ENCODE results near the gene KRTAP10-2.
"Not testable (repeated sequence)": the region's sequence is repeated elsewhere in the genome, so short reads cannot be mapped to it uniquely, and the experiment has no call there.

Gene KRTAP10-2

GRCh38 chr21:44564886-44565598, 13.7 kb upstream of the KRTAP10-2 start:
- FAIRE-seq: no peak

- FAIRE-seq: no peak
Measured at GRCh38 chr21:44564099-44564498, 12.8 kb upstream of the KRTAP10-2 start.

GRCh38 chr21:44558695-44559094, 7.4 kb upstream of the KRTAP10-2 start, which contains the start of gene KRTAP10-3:
Gene KRTAP10-3 (minus strand): TSS chr21:44558795. CDS start chr21:44558715, 80 bp downstream.
- no peak for FAIRE-seq

GRCh38 chr21:44558329-44558675, 7.0 kb upstream of the KRTAP10-2 start:
- FAIRE-seq: not testable (repeated sequence)

- no peak for FAIRE-seq
Measured at GRCh38 chr21:44557491-44558328, 6.4 kb upstream of the KRTAP10-2 start.

GRCh38 chr21:44556879-44557278, 5.6 kb upstream of the KRTAP10-2 start:
- no peak for FAIRE-seq

- no peak for FAIRE-seq
Measured at GRCh38 chr21:44555200-44555875, 4.0 kb upstream of the KRTAP10-2 start.

GRCh38 chr21:44552681-44553080, 1.4 kb upstream of the KRTAP10-2 start:
- FAIRE-seq: no peak

- no peak for FAIRE-seq
Measured at GRCh38 chr21:44552136-44552535, 831 bp upstream of the KRTAP10-2 start.

- FAIRE-seq: no peak
Measured at GRCh38 chr21:44550807-44551206, 498 bp downstream of the KRTAP10-2 start.

- not testable (repeated sequence) for FAIRE-seq
Measured at GRCh38 chr21:44550285-44550684, 1.0 kb downstream of the KRTAP10-2 start.

GRCh38 chr21:44549525-44550211, 1.6 kb downstream of the KRTAP10-2 start:
- FAIRE-seq: no peak

GRCh38 chr21:44548922-44549321, 2.4 kb downstream of the KRTAP10-2 start:
- no peak for FAIRE-seq

GRCh38 chr21:44548381-44548780, 2.9 kb downstream of the KRTAP10-2 start:
- no peak for FAIRE-seq

- FAIRE-seq: no peak
Measured at GRCh38 chr21:44547656-44548331, 3.5 kb downstream of the KRTAP10-2 start.

- no peak for FAIRE-seq
Measured at GRCh38 chr21:44544566-44544965, 6.7 kb downstream of the KRTAP10-2 start.

GRCh38 chr21:44542716-44543115, 8.6 kb downstream of the KRTAP10-2 start:
- FAIRE-seq: no peak

- FAIRE-seq: no peak
Measured at GRCh38 chr21:44540741-44541288, 10.5 kb downstream of the KRTAP10-2 start.

GRCh38 chr21:44539991-44540666, 11.2 kb downstream of the KRTAP10-2 start, which contains the start of gene KRTAP10-1:
Gene KRTAP10-1 (minus strand): TSS chr21:44540195. CDS start chr21:44540150, 45 bp downstream.
- no peak for FAIRE-seq

- FAIRE-seq: no peak
Measured at GRCh38 chr21:44539046-44539445, 12.3 kb downstream of the KRTAP10-2 start.

Data from A204.1 (cell line).